T-helper 2 cell (primary cell): Measurements from ENCODE around the gene PTPRK.

Experiments used
- DNase-seq, 5 experiments: peaks; one replicate each; pipeline versions ENCODE4 v3.0.0 to v3.0.0-alpha.2; 2012 to 2022

Gene PTPRK

DNA sequence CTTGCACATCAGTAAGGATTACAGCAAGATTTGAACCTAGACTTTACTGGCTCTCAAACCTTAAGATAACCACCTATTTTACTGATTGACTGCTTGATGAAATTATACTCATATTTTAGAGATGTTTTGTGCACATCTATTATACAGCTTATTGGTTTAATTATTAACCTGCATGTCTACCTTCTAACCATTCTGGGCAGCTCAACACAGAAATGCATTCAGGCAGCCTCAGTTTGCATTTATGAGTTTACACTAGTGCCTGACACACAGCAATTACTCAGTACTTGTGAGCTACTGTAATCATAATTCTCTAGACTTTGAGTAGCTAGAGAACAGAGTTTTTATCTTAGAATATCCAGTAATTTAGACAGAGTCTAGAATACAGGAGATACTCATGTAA lies 345.7 kb downstream of the PTPRK start:
- DNase-seq: no peak

DNA sequence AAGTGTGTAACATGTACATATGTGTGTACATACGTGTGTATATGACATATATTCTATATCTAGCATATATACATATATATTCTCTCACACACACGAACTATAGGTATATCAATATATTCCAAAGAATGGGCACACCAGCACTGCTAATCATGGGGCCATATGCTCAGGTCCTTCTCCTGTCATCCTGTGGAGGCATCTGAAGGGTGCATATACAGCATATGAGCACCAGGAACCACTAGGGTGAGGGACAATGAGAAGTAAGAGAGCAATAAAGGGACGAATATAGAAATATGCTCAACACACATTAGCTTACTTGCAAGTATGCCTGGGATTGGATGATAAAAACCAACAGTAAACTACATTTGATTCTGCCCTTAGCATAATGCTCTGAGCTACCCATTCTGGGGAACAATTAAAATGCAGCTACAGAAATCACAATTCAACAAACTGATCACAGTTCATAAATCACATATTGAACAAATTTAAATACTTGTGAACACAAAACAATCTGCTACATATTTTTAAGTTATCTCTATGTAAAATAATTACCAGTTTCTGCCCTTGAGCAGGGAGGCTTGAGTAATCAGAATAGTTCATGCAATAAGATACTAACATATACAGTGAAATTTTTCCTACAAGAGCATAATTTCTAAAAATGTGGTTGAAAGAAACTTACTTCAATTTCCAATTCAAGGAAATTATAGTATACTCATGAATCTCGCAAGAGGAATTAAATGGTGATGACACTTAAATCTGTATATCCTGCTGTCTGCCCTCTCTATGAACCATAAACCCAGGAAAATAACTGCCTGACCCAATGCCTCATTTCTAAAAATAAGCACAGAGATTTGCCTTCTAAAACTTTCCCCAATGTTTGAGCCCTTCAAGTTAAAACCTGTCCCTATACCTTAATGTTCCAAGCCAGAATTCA lies 347.4 kb downstream of the PTPRK start:
- no peak for DNase-seq

DNA sequence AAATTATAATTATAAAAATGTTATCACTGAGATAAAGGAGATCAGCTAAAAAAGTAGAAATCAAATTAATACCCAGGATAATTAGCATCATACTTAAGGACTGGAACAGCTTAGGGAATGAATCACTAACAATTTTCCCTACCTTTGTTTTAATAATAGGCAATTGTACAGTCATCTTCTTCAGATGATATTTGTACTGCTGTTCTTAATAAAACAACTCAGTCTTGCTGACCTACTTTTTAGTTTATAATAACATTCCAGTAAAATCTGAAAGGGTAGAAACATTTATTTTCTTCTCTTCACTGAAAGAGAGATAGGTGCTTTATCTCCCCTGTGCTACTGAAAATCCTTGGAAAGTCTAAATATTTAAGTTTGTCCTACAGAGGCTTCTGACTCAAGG lies 348.3 kb downstream of the PTPRK start:
- DNase-seq: no peak

DNA sequence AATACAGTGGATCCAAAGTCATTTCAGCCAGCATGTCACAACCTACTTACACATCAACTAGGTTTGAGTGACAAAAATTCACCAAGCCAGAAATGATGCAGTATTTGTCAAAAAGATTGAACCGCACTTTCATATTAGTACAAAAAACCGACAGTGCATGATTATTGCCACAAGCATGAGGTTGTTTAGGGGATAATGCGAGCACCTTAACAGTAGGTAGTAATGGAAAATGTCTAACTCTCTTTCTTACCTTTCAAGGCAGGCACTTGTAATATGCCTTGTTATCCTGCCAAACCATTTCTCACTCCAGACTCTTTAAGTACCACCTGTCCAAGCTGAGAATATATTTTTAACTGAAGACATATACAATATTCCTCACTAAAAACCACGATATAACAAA lies 349.2 kb downstream of the PTPRK start:
- no peak for DNase-seq

DNA sequence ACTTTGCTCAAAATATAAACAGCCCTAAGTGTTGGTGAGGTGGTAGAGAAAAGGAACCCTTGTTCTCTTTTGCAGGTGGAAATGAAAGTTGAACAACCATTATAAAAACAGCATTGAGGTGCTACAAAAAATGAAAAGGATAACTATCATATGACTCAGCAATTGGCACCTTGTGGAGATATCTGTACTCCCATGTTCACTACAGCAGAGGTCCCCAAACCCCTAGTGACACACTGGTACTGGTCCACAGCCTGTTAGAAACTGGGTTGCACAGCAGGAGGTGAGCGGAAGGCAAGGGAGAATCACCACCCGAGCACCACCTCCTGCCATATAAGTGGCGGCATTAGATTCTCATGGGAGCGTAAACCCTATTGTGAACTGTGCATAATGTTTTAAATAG lies 352.2 kb downstream of the PTPRK start:
- DNase-seq: no peak

DNA sequence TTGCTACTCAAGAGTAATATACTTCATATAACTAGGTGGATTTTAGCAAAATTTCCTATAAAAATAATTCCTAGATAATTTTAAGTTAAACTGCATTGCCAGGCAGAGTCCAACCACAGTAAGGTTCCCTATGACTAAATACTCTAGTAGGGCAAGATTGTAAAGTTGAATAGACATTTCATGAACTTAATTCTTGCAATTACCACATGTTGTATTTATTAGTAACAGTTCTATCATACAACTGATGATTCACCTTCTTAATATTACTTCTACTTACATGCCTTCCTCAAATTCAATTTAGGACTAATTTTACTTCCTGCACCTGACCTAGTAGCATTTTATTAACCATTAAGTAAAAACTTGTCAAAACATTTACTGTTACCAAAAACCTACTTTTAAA lies 352.8 kb downstream of the PTPRK start:
- DNase-seq: no peak

DNA sequence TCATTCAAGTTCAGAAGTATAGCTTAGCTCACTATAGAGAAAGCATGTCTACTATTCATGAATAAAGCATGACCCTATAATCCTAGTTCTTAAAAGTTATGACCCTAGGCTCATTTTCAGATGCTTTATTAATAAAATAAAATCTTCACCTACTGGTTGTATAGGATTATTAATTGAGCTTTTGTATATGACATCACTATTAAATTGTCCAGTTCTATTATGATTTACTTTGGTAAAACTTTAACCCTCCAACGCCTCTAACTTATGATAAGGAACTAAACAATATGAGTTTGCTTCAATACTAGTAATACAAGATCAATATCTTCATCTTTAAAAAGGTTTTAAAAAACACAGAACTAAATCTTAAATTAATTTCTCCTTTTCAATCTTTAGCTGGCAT lies 356.1 kb downstream of the PTPRK start:
- DNase-seq: no peak

DNA sequence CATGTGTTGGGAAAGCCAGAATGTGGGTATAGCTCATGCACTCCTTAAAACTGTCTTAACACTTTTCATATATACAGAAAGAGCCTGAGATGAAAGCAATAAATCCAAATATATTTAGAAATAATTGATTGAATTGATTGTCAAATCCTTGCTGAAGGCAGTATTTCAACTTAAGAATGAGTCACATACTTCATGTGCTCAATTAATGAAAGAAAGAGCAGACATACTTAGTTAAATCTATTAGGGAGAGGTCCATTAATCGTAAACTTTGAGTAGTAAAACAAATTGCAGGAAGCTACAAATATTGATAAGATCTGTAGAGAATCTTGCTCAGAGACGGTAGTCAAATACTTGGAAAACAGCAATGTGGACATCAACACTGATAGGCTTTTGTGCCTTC lies 358.0 kb downstream of the PTPRK start:
- no peak for DNase-seq

DNA sequence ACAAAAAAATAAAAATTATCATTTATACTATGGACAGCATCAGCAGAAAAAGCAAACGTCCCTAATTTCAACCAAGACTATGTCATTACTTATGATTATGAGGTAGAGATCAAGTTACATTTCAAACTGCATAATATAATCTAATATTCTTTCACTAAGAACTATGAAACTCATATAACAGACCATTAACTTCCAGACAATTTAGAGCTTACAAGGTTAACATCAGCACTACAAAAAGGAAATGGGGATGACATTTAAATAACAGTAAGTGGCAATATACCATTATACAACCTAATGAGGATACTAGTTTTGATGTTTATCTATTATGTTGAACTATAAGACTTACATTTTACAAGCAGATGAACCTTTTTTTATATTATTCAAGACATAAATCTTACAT lies 358.6 kb downstream of the PTPRK start:
- DNase-seq: no peak

DNA sequence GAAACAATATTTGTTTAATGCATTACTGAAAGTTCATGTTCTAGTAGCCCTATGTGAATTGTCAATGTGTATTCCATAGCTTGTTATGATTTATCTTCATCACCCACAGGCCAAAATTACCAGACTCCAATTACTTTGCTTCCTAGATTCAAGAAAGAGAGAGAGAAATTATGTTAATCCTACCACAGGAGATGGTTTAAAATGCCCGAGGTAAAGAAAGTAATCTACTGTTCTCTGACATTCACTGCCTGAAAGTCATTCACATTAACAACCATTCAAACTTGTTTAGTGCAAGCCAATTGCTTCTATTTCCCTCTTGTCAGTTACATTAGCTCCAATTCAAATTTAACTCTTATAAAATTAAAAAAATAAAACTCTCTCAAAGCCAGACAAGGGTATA lies 359.1 kb downstream of the PTPRK start:
- no peak for DNase-seq

DNA sequence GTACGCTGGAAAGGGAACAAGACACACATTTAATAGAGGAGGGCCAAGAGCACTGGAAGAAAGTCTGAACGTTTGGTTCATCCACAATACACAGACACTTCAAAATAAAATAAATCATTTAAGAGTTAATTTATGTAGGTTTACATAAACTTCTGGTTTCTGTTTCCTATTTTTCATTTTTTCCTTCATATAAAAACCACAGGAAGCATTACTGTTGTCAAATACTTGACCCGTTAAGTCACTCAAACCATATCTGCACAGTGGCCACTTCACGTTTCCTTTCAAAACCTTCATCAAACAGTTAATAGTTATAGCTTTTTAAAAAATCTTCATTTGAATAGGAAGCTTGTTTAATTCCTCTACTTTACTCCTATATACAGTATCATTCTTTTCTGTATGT lies 361.9 kb downstream of the PTPRK start:
- no peak for DNase-seq

DNA sequence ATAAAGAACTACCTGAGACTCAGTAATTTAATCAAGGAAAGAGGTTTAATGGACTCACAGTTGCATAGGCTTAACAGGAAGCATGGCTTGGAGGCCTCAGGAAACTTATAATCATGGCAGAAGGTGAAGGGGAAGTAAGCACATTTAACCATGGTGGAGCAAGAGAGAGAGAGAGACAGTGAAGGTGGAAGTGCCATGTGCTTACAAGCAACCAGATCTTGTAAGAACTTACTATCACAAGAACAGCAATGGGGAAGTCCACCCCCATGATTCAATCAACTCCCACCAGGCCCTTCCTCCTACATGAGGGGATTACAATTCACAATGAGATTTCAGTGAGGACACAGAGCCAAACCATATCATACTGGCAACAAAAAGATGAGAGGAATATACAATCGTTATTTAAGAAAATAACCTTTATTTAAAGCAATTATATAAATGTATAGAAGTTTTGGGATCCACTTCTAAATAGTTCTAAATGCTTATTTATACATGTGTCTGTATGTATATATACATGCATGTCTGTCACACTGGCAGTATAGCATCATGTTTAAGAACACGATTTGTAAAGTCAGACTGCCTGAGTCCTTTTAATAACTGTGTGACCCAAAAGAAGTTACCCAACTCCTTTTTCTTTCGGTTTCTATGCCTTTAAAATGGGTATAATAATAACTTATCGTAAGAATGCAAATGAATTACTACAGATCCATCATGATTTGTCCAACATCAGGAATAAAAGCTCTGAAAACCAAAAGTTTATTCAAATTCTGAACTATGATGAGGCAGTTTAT lies 363.9 kb downstream of the PTPRK start:
- no peak for DNase-seq

DNA sequence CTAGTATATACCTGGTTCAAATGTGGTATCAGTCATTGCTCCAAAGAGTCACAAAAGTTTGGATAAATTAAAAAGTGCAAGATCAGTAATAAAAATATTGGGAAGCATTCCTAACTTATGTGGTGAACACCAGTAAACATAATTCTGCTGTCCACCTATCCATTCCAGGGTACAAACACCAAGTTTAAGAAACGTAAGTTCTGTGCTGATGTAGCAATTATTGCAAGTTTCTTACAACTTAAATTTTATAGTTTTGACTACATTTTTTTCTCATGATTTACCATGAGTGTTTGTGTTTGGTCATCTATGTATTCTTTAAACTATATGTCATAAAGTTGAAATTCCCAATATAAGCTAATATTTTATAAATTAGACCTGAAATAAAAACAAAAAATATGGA lies 364.6 kb downstream of the PTPRK start:
- DNase-seq: no peak

DNA sequence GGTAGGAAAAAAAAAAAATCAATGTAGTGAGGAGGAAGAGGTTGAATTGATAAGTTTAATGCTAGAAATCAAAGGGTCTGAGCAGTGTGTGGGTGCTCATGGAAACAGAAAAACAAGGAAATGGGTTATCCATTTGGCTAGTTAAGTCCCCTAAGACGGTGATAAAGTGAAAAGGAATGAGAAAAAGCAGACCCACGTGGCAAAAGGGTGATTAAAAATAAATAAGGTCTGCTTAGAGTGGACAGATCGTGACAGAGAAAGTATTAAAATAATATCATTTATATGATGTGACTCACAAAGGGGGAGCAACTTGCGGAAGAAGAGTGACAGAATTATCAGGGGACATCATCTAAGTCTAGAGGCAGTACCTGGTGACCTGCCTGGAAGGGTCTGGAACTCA lies 367.8 kb downstream of the PTPRK start:
- DNase-seq: no peak

DNA sequence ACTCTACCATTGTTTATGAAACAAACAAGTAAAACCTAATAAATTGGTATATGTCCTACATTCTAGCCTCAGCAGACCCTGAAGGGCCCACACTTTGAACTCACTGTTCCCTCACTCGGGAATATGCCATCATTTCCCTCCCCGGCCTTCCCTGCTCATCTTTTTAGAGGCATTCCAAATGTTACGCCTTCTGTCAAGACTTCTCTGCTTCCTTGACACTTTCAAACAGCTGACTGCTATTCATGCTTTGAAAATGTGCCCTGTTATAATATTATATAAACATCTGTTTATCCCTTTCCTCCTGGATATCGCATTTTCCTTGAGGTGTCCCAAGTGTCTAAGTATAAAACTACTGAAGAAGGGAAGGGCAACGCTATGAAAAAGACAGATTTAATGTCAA lies 370.0 kb downstream of the PTPRK start:
- DNase-seq: no peak

DNA sequence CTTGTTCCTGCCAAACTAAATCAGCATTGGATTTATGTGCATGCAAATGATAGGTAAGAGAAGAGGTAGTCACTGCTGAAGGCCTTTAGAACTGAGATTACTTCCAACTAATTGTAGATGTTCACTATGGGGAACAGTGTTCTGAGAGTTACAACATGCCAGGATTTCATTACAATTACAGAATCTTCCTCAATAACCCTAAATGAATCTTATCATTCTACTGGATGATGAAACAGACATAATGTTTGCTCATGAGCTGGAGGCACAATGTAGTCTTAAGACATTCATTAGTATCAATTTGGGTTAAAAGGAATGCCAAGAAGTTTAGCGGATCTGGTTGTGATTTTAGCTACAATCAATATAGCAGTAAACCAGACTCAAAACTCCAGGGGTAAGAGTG lies 370.6 kb downstream of the PTPRK start:
- DNase-seq: no peak

DNA sequence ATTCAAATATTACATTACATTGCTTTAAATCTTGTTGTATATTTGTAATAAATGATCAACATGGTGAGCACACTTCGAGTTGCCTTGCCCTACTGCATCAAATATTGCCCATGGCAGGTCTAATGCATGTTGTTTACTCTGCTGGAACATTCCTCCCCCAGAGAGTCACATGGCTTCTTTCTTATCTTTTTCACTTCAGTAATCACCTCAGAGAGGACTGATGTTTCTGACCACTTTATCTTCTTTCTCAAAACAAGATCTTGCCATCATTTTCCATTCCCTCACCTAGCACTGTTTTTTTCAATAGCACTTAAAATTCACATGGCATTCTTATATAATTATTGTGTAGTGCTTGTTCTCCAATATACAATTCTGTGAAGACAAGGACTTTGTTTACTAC lies 376.1 kb downstream of the PTPRK start:
- peak in 1 of 5 experiments; percentile 19 for DNase-seq

DNA sequence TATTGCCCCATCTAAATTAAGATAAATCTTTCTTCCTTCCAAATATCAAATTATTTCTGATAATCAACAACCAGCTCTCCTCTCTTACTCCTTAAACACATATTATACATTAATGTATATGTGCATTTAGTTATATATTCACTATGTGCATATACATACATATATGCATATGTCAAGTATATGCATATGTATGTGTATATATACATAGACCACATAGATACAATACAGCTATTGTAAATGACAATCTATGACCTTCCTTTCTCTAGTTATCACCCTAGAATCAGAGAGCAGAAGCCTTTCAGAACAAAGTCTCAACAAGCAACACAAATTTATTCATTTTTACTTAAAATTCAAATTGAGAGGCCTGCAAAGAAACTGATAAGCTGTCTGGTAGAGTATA lies 378.5 kb downstream of the PTPRK start:
- no peak for DNase-seq

DNA sequence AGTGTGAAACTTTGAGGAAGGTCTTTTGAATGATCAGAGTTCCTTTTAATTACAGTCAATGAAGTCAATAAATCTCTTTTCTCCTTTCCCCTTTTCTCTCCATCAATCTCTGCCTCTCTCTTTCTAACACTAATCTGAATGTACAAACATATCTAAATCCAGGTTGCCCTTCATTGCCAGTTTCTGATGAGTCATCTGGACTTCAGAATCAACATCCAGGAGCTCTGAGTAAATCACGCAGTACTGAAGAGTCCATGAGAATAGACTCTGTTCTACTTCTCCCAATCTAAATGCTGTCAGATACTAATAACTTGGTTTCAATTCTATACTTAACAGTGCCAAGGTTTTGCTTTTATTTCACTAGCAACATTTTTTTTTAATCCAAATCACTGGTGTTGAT lies 380.9 kb downstream of the PTPRK start:
- no peak for DNase-seq

DNA sequence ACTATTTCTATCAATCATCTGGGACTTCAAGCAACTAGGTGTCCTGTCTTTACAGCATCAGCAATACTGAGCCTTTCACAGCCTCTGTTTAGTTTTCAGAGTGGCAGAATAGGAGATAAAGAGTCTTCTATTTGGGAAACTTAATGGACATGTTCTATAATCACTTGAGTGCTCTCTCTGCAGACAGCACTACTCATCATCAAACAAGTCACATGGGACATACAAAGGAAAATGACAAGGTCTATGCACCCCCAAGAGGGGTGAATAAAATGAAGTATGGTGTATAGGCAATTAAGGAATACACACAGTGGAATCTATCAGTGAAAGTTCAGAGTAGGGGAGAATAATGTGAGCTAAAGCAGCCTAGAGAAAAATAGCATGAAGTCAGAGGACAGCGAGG lies 381.7 kb downstream of the PTPRK start:
- no peak for DNase-seq

DNA sequence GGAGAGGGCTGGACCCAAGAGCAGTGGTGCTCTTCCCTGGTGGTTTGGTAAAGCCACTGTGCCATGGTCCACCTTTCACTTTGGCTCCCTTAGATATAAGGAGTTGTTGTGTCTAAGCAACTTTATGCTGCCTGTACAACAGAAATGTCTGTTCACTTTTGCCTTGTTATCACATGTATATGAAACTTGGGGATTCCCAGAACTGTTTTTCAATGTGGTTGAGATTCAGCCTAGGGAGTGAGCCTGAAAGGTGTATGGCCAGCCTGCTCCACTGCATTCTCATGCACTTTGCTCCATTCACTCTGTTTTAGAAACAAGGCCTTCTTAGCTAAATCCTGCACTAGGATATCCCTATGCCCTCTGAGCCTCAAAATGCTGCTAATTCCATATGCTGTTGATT lies 385.1 kb downstream of the PTPRK start:
- peak in 1 of 5 experiments; percentile 11 for DNase-seq

DNA sequence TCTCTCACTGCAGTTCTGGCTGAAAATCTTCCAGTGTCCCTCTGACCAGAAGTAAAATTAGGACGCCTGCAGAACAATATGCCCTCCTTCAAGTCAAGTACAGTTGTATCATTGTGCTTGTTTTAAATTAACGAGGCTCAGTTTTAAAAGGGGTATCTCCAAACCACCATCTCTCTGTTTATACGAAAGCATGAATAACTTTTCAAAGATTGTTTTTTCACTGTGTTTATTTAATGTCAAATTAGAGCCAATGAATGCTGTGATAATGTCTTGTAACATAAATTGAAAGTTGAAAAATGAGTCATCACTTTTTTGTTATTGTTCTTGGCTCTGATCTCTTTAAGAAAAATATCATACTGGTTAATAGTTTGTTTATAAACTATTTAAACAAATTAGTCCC lies 388.8 kb downstream of the PTPRK start:
- peak in 1 of 5 experiments; percentile 40 for DNase-seq

DNA sequence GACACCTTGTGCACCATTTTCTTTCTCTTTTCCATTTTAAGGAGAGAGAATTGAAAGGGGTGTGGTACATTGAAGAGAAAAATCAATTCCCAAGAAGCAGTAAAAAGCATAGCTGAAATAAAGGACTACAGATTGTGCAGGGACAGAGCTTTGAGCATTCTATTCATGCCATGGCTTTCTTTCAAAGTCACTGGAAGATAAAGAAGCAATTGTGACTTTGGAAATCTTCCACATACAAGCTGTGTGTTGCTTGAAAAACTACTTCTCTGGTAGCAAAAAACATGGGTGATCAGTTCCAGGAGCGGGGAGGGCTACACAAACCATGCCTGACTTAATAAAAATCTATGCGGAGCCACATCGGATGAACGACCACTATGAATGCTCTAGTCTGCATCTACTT lies 389.4 kb downstream of the PTPRK start:
- no peak for DNase-seq

DNA sequence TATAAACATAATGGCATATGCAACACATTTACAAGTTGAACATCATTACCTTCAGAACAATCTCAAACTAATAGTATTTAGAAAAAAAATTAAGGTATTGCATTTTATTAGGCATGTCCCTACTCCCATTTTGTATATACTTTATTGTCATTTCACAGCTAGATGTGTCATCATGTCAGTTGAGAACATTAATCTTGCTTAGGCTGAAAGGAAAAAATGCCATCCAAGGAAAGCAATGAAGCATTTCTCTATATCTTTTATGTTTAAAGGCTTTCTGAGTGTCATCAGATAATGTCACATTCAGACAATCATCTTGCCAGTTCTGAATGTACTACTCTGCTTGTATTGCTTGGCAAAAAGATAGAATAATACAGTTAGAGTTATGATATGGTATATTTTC lies 390.7 kb downstream of the PTPRK start:
- no peak for DNase-seq
